CD4-positive, alpha-beta T cell (primary cell): ENCODE data around the gene GATA5. TPM values are rescaled to one million over a fixed set of nuclear protein-coding genes. Genes with fewer than 3 reads are reported as not detected.

Experiments
- ATAC-seq: fragments of 200-7000 bp; cut with Tn5 transposase; one replicate; pipeline ENCODE4 v1.10.0; 2022; ENCODE audit warnings: mild to moderate bottlenecking; ENCODE audit not compliant: poor library complexity
- CTCF ChIA-PET: fragments of 350-600 bp; sonication (Branson Sonifier 250); formaldehyde crosslinking; loops from one replicate; lab custom pipeline; 2021; ENCODE audit warnings: antibody characterized with exemption, inconsistent platforms; lab: Charles Lee
- POLR2A ChIA-PET: fragments of 350-600 bp; sonication (Branson Sonifier 250); formaldehyde crosslinking; loops from one replicate; lab custom pipeline; 2021; ENCODE audit warnings: antibody characterized with exemption, inconsistent platforms; lab: Charles Lee
- DNase-seq, 14 experiments: peaks; one replicate each; pipeline ENCODE4 v3.0.0-alpha.2; 2013 to 2020; ENCODE audit warnings: mixed read lengths in 2 of 14
- H3K27ac ChIP-seq, 2 donors: one replicate each; pipeline versions ENCODE4 v1.5.1 to v1.7.0; 2013; ENCODE audit warnings: low read length in 2 of 2, low read depth in 1 of 2, mild to moderate bottlenecking in 1 of 2
- H3K27me3 ChIP-seq, 2 experiments: 1 replicate in 1 of 2; 2 replicates in 1 of 2; pipeline versions ENCODE4 v1.6.1 to v1.7.0; 2013; ENCODE audit warnings: low read length in 2 of 2, control low read depth in 1 of 2, mild to moderate bottlenecking in 1 of 2, moderate library complexity in 1 of 2; ENCODE audit not compliant: insufficient read depth in 2 of 2, control insufficient read depth in 1 of 2
- H3K36me3 ChIP-seq: one replicate; pipeline ENCODE4 v1.6.1; 2013; ENCODE audit warnings: low read length, control low read depth; ENCODE audit not compliant: insufficient read depth
- H3K4me1 ChIP-seq: one replicate; pipeline ENCODE4 v1.6.1; 2013; ENCODE audit warnings: low read length, control low read depth; ENCODE audit not compliant: insufficient read depth
- H3K4me3 ChIP-seq: one replicate; pipeline ENCODE4 v1.5.1; 2013; ENCODE audit warnings: mild to moderate bottlenecking, low read length, moderate library complexity
- H3K9me3 ChIP-seq, 2 experiments: 1 replicate in 1 of 2; 2 replicates in 1 of 2; pipeline versions ENCODE4 v1.6.1 to v1.7.0; 2013; ENCODE audit warnings: low read length in 2 of 2, mild to moderate bottlenecking in 2 of 2, control low read depth in 1 of 2, moderate library complexity in 1 of 2; ENCODE audit not compliant: control insufficient read depth in 1 of 2, insufficient read depth in 1 of 2
- H3K27ac Mint-ChIP-seq: one replicate; pipeline ENCODE4 v1.8.0; 2020; ENCODE audit warnings: mixed read lengths
- H3K27me3 Mint-ChIP-seq: one replicate; pipeline ENCODE4 v1.8.0; 2021; ENCODE audit warnings: mixed read lengths
- H3K36me3 Mint-ChIP-seq: one replicate; pipeline ENCODE4 v1.8.0; 2021; ENCODE audit warnings: low read depth, mixed read lengths
- H3K4me1 Mint-ChIP-seq: one replicate; pipeline ENCODE4 v1.8.0; 2021; ENCODE audit warnings: low read depth, mixed read lengths
- H3K4me3 Mint-ChIP-seq: one replicate; pipeline ENCODE4 v1.8.0; 2020; ENCODE audit warnings: mild to moderate bottlenecking, mixed read lengths
- H3K9me3 Mint-ChIP-seq: one replicate; pipeline ENCODE4 v1.8.0; 2020; ENCODE audit warnings: mixed read lengths
- CTCF ChIP-seq: fragments of 200-600 bp; IDR thresholded peaks from one replicate; pipeline ENCODE4 v1.8.0; 2022; ENCODE audit warnings: antibody characterized with exemption, mild to moderate bottlenecking
- intact Hi-C, 2 experiments: fragments of 100-400 bp; cut with DNase I in 1 of 2; cut with micrococcal nuclease in 1 of 2; formaldehyde crosslinking; loops; one replicate each; pipeline versions ENCODE4 v1.15.1 to v1.9.0; 2023 to 2025; cut with DNase I, micrococcal nuclease
- total RNA-seq, 174 experiments: library from RNA in 2 of 174; stranded (reverse) in 2 of 174; gene quantifications; one replicate each; pipeline ENCODE4 v1.2.3 and lab custom pipeline; 2021 to 2026

The GATA5 gene
- total RNA-seq, 2 experiments from 2014 or later = not detected

- H3K4me3 Mint-ChIP-seq = no peak overlapping the region
- no peak for TF ChIP-seq CTCF
- peaks cover 6% of the 10 kb centered on the region for H3K4me1 ChIP-seq
- H3K4me1 Mint-ChIP-seq = no peaks in the 10 kb centered on the region
- H3K36me3 Mint-ChIP-seq = no peaks in the 10 kb centered on the region
- H3K9me3 Mint-ChIP-seq = no peaks in the 10 kb centered on the region
- H3K36me3 ChIP-seq = no peaks in the 10 kb centered on the region
- CTCF ChIA-PET = interaction anchor here (0.7 kb wide), 1 partner anchor 14 kb away, joined by 3 read pairs; no protein-coding TSS in a partner anchor
- peaks cover 16 to 22% of the 10 kb centered on the region in 2 experiments for H3K27me3 ChIP-seq
- H3K4me3 ChIP-seq = no peak overlapping the region
- H3K27ac ChIP-seq = no peak overlapping the region
- peaks cover 0 to 11% of the 10 kb centered on the region in 2 experiments for H3K9me3 ChIP-seq
- POLR2A ChIA-PET = no interaction called here
- DNase-seq (no peak), ATAC-seq (no peak)
- H3K27ac Mint-ChIP-seq = no peak overlapping the region
- H3K27me3 Mint-ChIP-seq = peaks cover 18% of the 10 kb centered on the region
- intact Hi-C loops = no loop called here
Measured at GRCh38 chr20:62513991-62514390, 38.2 kb upstream of the GATA5 start.

GRCh38 chr20:62511915-62512610, 36.3 kb upstream of the GATA5 start:
- peaks cover 12 to 22% of the 10 kb centered on the region in 2 experiments for H3K27me3 ChIP-seq
- ChIA-PET CTCF (no interaction called here), POLR2A (no interaction called here)
- no peaks in the 10 kb centered on the region for H3K36me3 ChIP-seq
- no peak overlapping the region for H3K4me3 ChIP-seq
- H3K4me1 Mint-ChIP-seq = no peaks in the 10 kb centered on the region
- peaks cover 6% of the 10 kb centered on the region for H3K4me1 ChIP-seq
- ATAC-seq = no peak
- peaks cover 18% of the 10 kb centered on the region for H3K27me3 Mint-ChIP-seq
- no peak for TF ChIP-seq CTCF
- no peak overlapping the region for H3K27ac Mint-ChIP-seq
- no peak overlapping the region for H3K27ac ChIP-seq
- intact Hi-C loops = no loop called here
- H3K4me3 Mint-ChIP-seq = no peak overlapping the region
- H3K9me3 ChIP-seq = peaks cover 0 to 11% of the 10 kb centered on the region in 2 experiments
- no peak for DNase-seq
- H3K36me3 Mint-ChIP-seq = no peaks in the 10 kb centered on the region
- no peaks in the 10 kb centered on the region for H3K9me3 Mint-ChIP-seq

- DNase-seq (no peak), ATAC-seq (no peak)
- Histone ChIP-seq H3K36me3 (no peaks in the 10 kb centered on the region), H3K4me1 (peaks cover 6% of the 10 kb centered on the region), H3K27me3 (peaks cover 12 to 20% of the 10 kb centered on the region in 2 experiments), H3K27ac (no peak overlapping the region), H3K4me3 (no peak overlapping the region), H3K9me3 (peaks cover 0 to 11% of the 10 kb centered on the region in 2 experiments)
- ChIA-PET CTCF (no interaction called here), POLR2A (no interaction called here)
- Mint-ChIP-seq H3K4me3 (no peak overlapping the region), H3K9me3 (no peaks in the 10 kb centered on the region), H3K27me3 (peaks cover 14% of the 10 kb centered on the region), H3K27ac (no peak overlapping the region), H3K4me1 (no peaks in the 10 kb centered on the region), H3K36me3 (no peaks in the 10 kb centered on the region)
- intact Hi-C loops = no loop called here
- no peak for TF ChIP-seq CTCF
Measured at GRCh38 chr20:62511300-62511914, 35.6 kb upstream of the GATA5 start.
